K562 (cell line): ENCODE data around the gene NAA15. TPM values are rescaled to one million over a fixed set of nuclear protein-coding genes. Genes with fewer than 3 reads are reported as not detected.

Source experiments
- ATAC-seq: fragments of 200-7000 bp; cut with Tn5 transposase; 3 replicates; pipeline ENCODE4 v1.9.1; 2020; ENCODE audit warnings: moderate library complexity
- BruUV-seq: library from RNA; stranded (reverse); fragments of 400-500 nt; replicated peaks from 2 replicates; lab custom pipeline; 2021; lab: Mats Ljungman, UMichigan
- CTCF ChIA-PET: fragments of 300-600 bp; formaldehyde crosslinking; extraction: SDS; loops from one replicate; lab custom pipeline; 2021; ENCODE audit warnings: low intra/inter-chr PET ratio; lab: Yijun Ruan, JAX
- POLR2A ChIA-PET: fragments of 300-600, 350-650 bp; sonication (Branson Sonifier 250); formaldehyde crosslinking; extraction: SDS; loops from one replicate; lab custom pipeline; 2021; ENCODE audit warnings: antibody characterized with exemption, inconsistent platforms; lab: Yijun Ruan, JAX
- DNase-seq, 4 experiments: peaks; one replicate each; pipeline versions ENCODE4 v3.0.0 to v3.0.0-alpha.2; 2011 to 2018; ENCODE audit warnings: low spot score in 3 of 4, mixed read lengths in 3 of 4; ENCODE audit errors: extremely low read depth in 1 of 4
- FAIRE-seq: peaks from 2 replicates; lab custom pipeline; 2011; peaks lifted over from hg19 to GRCh38; lab: Jason Lieb, UNC
- H2AFZ ChIP-seq: 2 replicates; pipeline ENCODE4 v1.6.0; 2011; ENCODE audit warnings: low read depth, low read length, control low read depth, inconsistent platforms
- H3K27ac ChIP-seq: fragments of 200-600 bp; 3 replicates; pipeline ENCODE4 v1.8.0; 2011; ENCODE audit warnings: low read depth, mild to moderate bottlenecking, control low read depth, inconsistent platforms, low read length, moderate library complexity, mixed read lengths; ENCODE audit errors: extremely low read depth
- H3K27me3 ChIP-seq, 2 experiments: fragments of 300-600 bp in 1 of 2; 2 replicates in 1 of 2; 3 replicates in 1 of 2; pipeline versions ENCODE4 v1.6.0 to v1.8.0; 2011; ENCODE audit warnings: inconsistent platforms in 2 of 2, low read length in 2 of 2, mild to moderate bottlenecking in 1 of 2, mixed read lengths in 1 of 2, moderate library complexity in 1 of 2; ENCODE audit not compliant: control insufficient read depth in 2 of 2, insufficient read depth in 2 of 2
- H3K36me3 ChIP-seq: fragments of 300-600 bp; 3 replicates; pipeline ENCODE4 v1.8.0; 2011; ENCODE audit warnings: mild to moderate bottlenecking, low read length, inconsistent platforms; ENCODE audit not compliant: control insufficient read depth, insufficient read depth
- H3K4me1 ChIP-seq, 2 experiments: fragments of 200-600 bp in 1 of 2; replicated peaks in 1 of 2; 2 replicates in 1 of 2; 3 replicates in 1 of 2; pipeline versions ENCODE4 v1.5.1 to v1.8.0; 2011; ENCODE audit warnings: inconsistent platforms in 2 of 2, low read length in 2 of 2, mild to moderate bottlenecking in 1 of 2, mixed read lengths in 1 of 2, moderate library complexity in 1 of 2; ENCODE audit not compliant: control insufficient read depth in 2 of 2, insufficient read depth in 2 of 2
- H3K4me2 ChIP-seq: 2 replicates; pipeline ENCODE4 v1.6.1; 2011; ENCODE audit warnings: low read length, control low read depth, inconsistent platforms, mixed read lengths; ENCODE audit not compliant: insufficient read depth
- H3K4me3 ChIP-seq: fragments of 200-600 bp; sonication (generic), shearing (Covaris generic); 2 replicates; pipeline ENCODE4 v1.5.1; 2016; ENCODE audit warnings: control low read depth, inconsistent platforms
- H3K79me2 ChIP-seq: fragments of 200-600 bp; 3 replicates; pipeline ENCODE4 v1.8.0; 2011; ENCODE audit warnings: low read length, inconsistent platforms; ENCODE audit not compliant: control insufficient read depth, insufficient read depth
- H3K9ac ChIP-seq, 2 experiments: 2 replicates each; pipeline versions ENCODE4 v1.6.0 to v1.6.1; 2011; ENCODE audit warnings: low read depth in 2 of 2, low read length in 2 of 2, control low read depth in 1 of 2, inconsistent platforms in 1 of 2, mild to moderate bottlenecking in 1 of 2, mixed read lengths in 1 of 2; ENCODE audit not compliant: insufficient read depth in 1 of 2
- H3K9me1 ChIP-seq: one replicate; pipeline ENCODE4 v1.6.0; 2011; ENCODE audit warnings: inconsistent platforms, mild to moderate bottlenecking, low read length, moderate library complexity; ENCODE audit not compliant: control insufficient read depth, insufficient read depth
- H3K9me3 ChIP-seq: replicated peaks from 2 replicates; pipeline ENCODE4 v1.5.1; 2011; ENCODE audit warnings: low read depth, low read length, inconsistent platforms; ENCODE audit not compliant: control insufficient read depth, insufficient read depth
- H4K20me1 ChIP-seq: replicated peaks from 2 replicates; pipeline ENCODE4 v1.6.1; 2011; ENCODE audit warnings: low read length, inconsistent platforms, mixed read lengths; ENCODE audit not compliant: control insufficient read depth, insufficient read depth
- CBX3 ChIP-seq, 2 experiments: IDR thresholded peaks; 1 replicate in 1 of 2; 2 replicates in 1 of 2; pipeline ENCODE4 v1.6.1; 2012; ENCODE audit warnings: inconsistent platforms in 2 of 2, low read length in 2 of 2, borderline replicate concordance in 1 of 2, control low read depth in 1 of 2
- ETS1 ChIP-seq: conservative IDR thresholded peaks from 2 replicates; pipeline ENCODE4 v1.6.1; 2011; ENCODE audit warnings: low read depth, mild to moderate bottlenecking, low read length; ENCODE audit not compliant: control insufficient read depth
- ETV5 ChIP-seq: sonication (generic); formaldehyde crosslinking; IDR thresholded peaks from 2 replicates; pipeline ENCODE4 v1.4.0; 2020; ENCODE audit warnings: low read depth, mild to moderate bottlenecking, missing genetic modification reagents
- GTF2E2 ChIP-seq: fragments of 200-800 bp; sonication (Bioruptor generic); IDR thresholded peaks from 2 replicates; pipeline ENCODE4 v1.6.1; 2016; ENCODE audit warnings: missing genetic modification characterization, missing compliant biosample characterization
- HMG20A ChIP-seq: fragments of 450-650 bp; formaldehyde crosslinking; conservative IDR thresholded peaks from 2 replicates; pipeline ENCODE4 v1.4.0; 2020; ENCODE audit warnings: mild to moderate bottlenecking, mixed read lengths
- KLF6 ChIP-seq: fragments of 250-450 bp; sonication (Bioruptor Pico); IDR thresholded peaks from 2 replicates; pipeline ENCODE4 v1.4.0; 2020; ENCODE audit warnings: mild to moderate bottlenecking, moderate library complexity, borderline replicate concordance
- MTF1 ChIP-seq: fragments of 250-450 bp; sonication (Bioruptor Pico); IDR thresholded peaks from 2 replicates; pipeline ENCODE4 v1.9.0; 2021; ENCODE audit warnings: moderate library complexity, mild to moderate bottlenecking, inconsistent platforms, borderline replicate concordance
- PTTG1 ChIP-seq: fragments of 450-650 bp; IDR thresholded peaks from 2 replicates; pipeline ENCODE4 v1.6.1; 2016; ENCODE audit warnings: low read depth, mild to moderate bottlenecking, missing genetic modification characterization, missing compliant biosample characterization
- RAD51 ChIP-seq: fragments of 450-650 bp; IDR thresholded peaks from 2 replicates; pipeline ENCODE4 v1.7.1; 2016; ENCODE audit warnings: low read depth, mild to moderate bottlenecking, borderline replicate concordance
- SOX6 ChIP-seq: fragments of 450-650 bp; IDR thresholded peaks from 2 replicates; pipeline ENCODE4 v1.6.1; 2014; ENCODE audit warnings: mild to moderate bottlenecking
- SRSF3 ChIP-seq: fragments of 200-400 bp; formaldehyde crosslinking; IDR thresholded peaks from 2 replicates; pipeline ENCODE4 v1.6.1; 2016; ENCODE audit warnings: mild to moderate bottlenecking, low read length, moderate library complexity; ENCODE audit not compliant: insufficient read depth
- STAT5B ChIP-seq: fragments of 250-450 bp; sonication (Bioruptor Pico); IDR thresholded peaks from 2 replicates; pipeline ENCODE4 v1.8.0; 2021; ENCODE audit warnings: mild to moderate bottlenecking, inconsistent platforms
- THAP12 ChIP-seq: fragments of 250-450 bp; sonication (Bioruptor Pico); IDR thresholded peaks from 2 replicates; pipeline ENCODE4 v1.9.0; 2021; ENCODE audit warnings: mild to moderate bottlenecking, inconsistent platforms
- ZC3H11A ChIP-seq: IDR thresholded peaks from 2 replicates; pipeline ENCODE4 v1.6.1; 2012; ENCODE audit warnings: low read depth, low read length, improper control_type of control experiment
- ZNF311 ChIP-seq: fragments of 250-450 bp; sonication (Bioruptor Pico); IDR thresholded peaks from 2 replicates; pipeline ENCODE4 v1.4.0; 2020; ENCODE audit warnings: mild to moderate bottlenecking, moderate library complexity
- ZNF398 ChIP-seq: fragments of 250-450 bp; sonication (Bioruptor Pico); IDR thresholded peaks from 2 replicates; pipeline ENCODE4 v1.8.0; 2021; ENCODE audit warnings: moderate library complexity, mild to moderate bottlenecking, inconsistent platforms
- in situ Hi-C: fragments of 300-500 bp; cut with MboI; formaldehyde crosslinking; loops from 4 replicates; pipeline ENCODE4 v1.15.0; 2018; ENCODE audit warnings: inconsistent platforms, mixed read lengths
- intact Hi-C: fragments of 100-400 bp; cut with micrococcal nuclease; formaldehyde crosslinking; loops from 2 replicates; pipeline ENCODE4 v1.14.2; 2022
- polyA plus RNA-seq, 8 experiments: library from polyadenylated mRNA; depleted of rRNA in 4 of 8; stranded (reverse) in 5 of 8; unstranded in 3 of 8; fragments of >200 nt; fragmentation: Nextera tagmentation in 2 of 8; fragmentation: Illumina TruSeq in 1 of 8; extraction: Ambion mirVana in 2 of 8; extraction: Trizol in 1 of 8; gene quantifications; 2 replicates each; pipeline versions ENCODE4 v1.2.1 to v1.2.3, GENCODE V29; 2011 to 2014; ENCODE audit warnings: inconsistent platforms in 1 of 8, missing spikeins in 1 of 8
- total RNA-seq, 7 experiments: library from RNA; depleted of rRNA in 6 of 7; stranded (reverse); fragments of >200 nt in 6 of 7; fragmentation: Illumina TruSeq in 2 of 7; extraction: Trizol in 2 of 7; gene quantifications; 2 replicates each; pipeline versions ENCODE4 v1.2.1 to v1.2.3, GENCODE V29; 2011 to 2021; ENCODE audit warnings: low replicate concordance in 1 of 7

The NAA15 gene
- total and polyA plus RNA-seq, 9 of the 15 experiments (the other 6 are each of a cell fraction or from before 2014, with no cell fraction given) = 37.8 to 117 (median 63.2) TPM

GRCh38 chr4:139253046-139253445, 48.3 kb upstream of the NAA15 start:
- CTCF ChIA-PET = no interaction called here
- in situ Hi-C loops (no loop called here), intact Hi-C loops (no loop called here)

More at GRCh38 chr4:139253046-139253445, 48.3 kb upstream of the NAA15 start:
- no peaks in the 10 kb centered on the region for H3K4me1 ChIP-seq
- no peak for ATAC-seq
- no peak for FAIRE-seq
- no peaks in the 10 kb centered on the region for H3K27me3 ChIP-seq
- H2AFZ ChIP-seq = no peak overlapping the region
- H3K9ac ChIP-seq = no peak overlapping the region
- no peaks in the 10 kb centered on the region for H3K9me3 ChIP-seq
- H4K20me1 ChIP-seq = no peaks in the 10 kb centered on the region
- POLR2A ChIA-PET = no interaction called here
- H3K79me2 ChIP-seq = no peaks in the 10 kb centered on the region
- no peaks in the 10 kb centered on the region for H3K9me1 ChIP-seq
- DNase-seq = no peak
- H3K4me3 ChIP-seq = no peak overlapping the region
- H3K27ac ChIP-seq = no peak overlapping the region
- H3K36me3 ChIP-seq = no peaks in the 10 kb centered on the region
- no TSS peak for BruUV-seq
- H3K4me2 ChIP-seq = no peak overlapping the region
- TF ChIP-seq ETS1 (no peak), STAT5B (no peak), ETV5 (CRISPR knock-in tag) (no peak), SOX6 (no peak), ZNF398 (CRISPR knock-in tag) (no peak), HMG20A (CRISPR knock-in tag) (no peak), MTF1 (CRISPR knock-in tag) (no peak), ZNF311 (no peak), ZC3H11A (no peak), PTTG1 (tag) (no peak), KLF6 (no peak), GTF2E2 (no peak), SRSF3 (no peak), THAP12 (CRISPR knock-in tag) (no peak), CBX3 (IDR thresholded peaks at IDR 0.05; ENCODE audit: borderline replicate concordance in 1 of 2, low read length in 2 of 2) (no peak), RAD51 (no peak)
